Measurements from ENCODE around the gene OR13A1.
"Not testable (repeated sequence)": the region's sequence is repeated elsewhere in the genome, so short reads cannot be mapped to it uniquely, and the experiment has no call there.

The OR13A1 gene

GRCh38 chr10:45260635-45261034 is 54.8 kb downstream of the OR13A1 start:
- WGBS, 2 experiments: 77 to 85% methylated on average over 3 of the region's 3 CpGs
- H3K36me3 ChIP-seq (ENCODE audit: control insufficient read depth, insufficient read depth, low read length); H3K27me3 ChIP-seq (ENCODE audit: control insufficient read depth, insufficient read depth, low read length, poor library complexity, severe bottlenecking); H3K4me1 ChIP-seq (ENCODE audit: control insufficient read depth, insufficient read depth, low read length); H3K9me3 ChIP-seq (ENCODE audit: control insufficient read depth, low read length); H3K27ac ChIP-seq (ENCODE audit: insufficient read depth, low read depth, low read length, poor library complexity, severe bottlenecking); H3K4me3 ChIP-seq (ENCODE audit: insufficient read depth, low read depth, low read length): not testable (repeated sequence)

- 92 to 94% methylated on average over 33 to 45 of the region's 50 CpGs for WGBS, 2 experiments
- not testable (repeated sequence) for H3K36me3 ChIP-seq (ENCODE audit: control insufficient read depth, insufficient read depth, low read length)
Observed at GRCh38 chr10:45259786-45260495, 55.5 kb downstream of the OR13A1 start.

GRCh38 chr10:45257600-45257999 is 57.8 kb downstream of the OR13A1 start:
- 88 to 95% methylated on average over 1 to 2 of the region's 2 CpGs for WGBS, 2 experiments
- Histone ChIP-seq H3K36me3 (ENCODE audit: control insufficient read depth, insufficient read depth, low read length) (no peaks in the 10 kb centered on the region), H3K27me3 (ENCODE audit: control insufficient read depth, insufficient read depth, low read length, poor library complexity, severe bottlenecking) (no peaks in the 10 kb centered on the region), H3K27ac (ENCODE audit: insufficient read depth, low read depth, low read length, poor library complexity, severe bottlenecking) (no peak overlapping the region), H3K4me1 (ENCODE audit: control insufficient read depth, insufficient read depth, low read length) (no peaks in the 10 kb centered on the region), H3K4me3 (ENCODE audit: insufficient read depth, low read depth, low read length) (no peak overlapping the region), H3K9me3 (ENCODE audit: control insufficient read depth, low read length) (no peaks in the 10 kb centered on the region)

More at GRCh38 chr10:45259786-45260495, 55.5 kb downstream of the OR13A1 start:
- not testable (repeated sequence) for H3K27me3 ChIP-seq (ENCODE audit: control insufficient read depth, insufficient read depth, low read length, poor library complexity, severe bottlenecking); H3K4me3 ChIP-seq (ENCODE audit: insufficient read depth, low read depth, low read length); H3K27ac ChIP-seq (ENCODE audit: insufficient read depth, low read depth, low read length, poor library complexity, severe bottlenecking); H3K9me3 ChIP-seq (ENCODE audit: control insufficient read depth, low read length); H3K4me1 ChIP-seq (ENCODE audit: control insufficient read depth, insufficient read depth, low read length)

DNA sequence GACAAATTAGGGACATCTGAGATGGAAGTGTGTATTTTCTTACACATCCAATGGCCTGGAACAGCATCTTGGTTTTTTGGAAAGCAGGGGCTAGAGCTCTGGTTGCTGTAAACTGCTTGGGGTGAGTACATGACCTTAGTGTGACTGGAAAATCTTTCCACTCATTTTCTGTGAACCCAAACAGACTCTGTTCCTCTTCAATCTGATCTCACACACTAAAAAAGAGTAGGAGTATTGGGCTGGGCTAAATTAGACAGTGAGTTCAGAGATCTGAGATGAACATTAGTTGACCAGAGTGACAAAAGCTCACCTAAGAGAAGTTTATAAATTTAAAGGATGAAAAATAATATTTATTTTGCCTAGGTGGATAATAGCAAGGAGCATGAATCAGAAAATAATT is 59.2 kb downstream of the OR13A1 start:
- H3K4me1 ChIP-seq (ENCODE audit: control insufficient read depth, insufficient read depth, low read length): no peaks in the 10 kb centered on the region
- H3K36me3 ChIP-seq (ENCODE audit: control insufficient read depth, insufficient read depth, low read length): no peaks in the 10 kb centered on the region
- H3K27me3 ChIP-seq (ENCODE audit: control insufficient read depth, insufficient read depth, low read length, poor library complexity, severe bottlenecking): no peaks in the 10 kb centered on the region
- no peak overlapping the region for H3K27ac ChIP-seq (ENCODE audit: insufficient read depth, low read depth, low read length, poor library complexity, severe bottlenecking)
- H3K4me3 ChIP-seq (ENCODE audit: insufficient read depth, low read depth, low read length): no peak overlapping the region
- no peaks in the 10 kb centered on the region for H3K9me3 ChIP-seq (ENCODE audit: control insufficient read depth, low read length)

GRCh38 chr10:45255706-45256105 is 59.7 kb downstream of the OR13A1 start:
- no peak overlapping the region for H3K27ac ChIP-seq (ENCODE audit: insufficient read depth, low read depth, low read length, poor library complexity, severe bottlenecking)
- no peaks in the 10 kb centered on the region for H3K4me1 ChIP-seq (ENCODE audit: control insufficient read depth, insufficient read depth, low read length)
- H3K27me3 ChIP-seq (ENCODE audit: control insufficient read depth, insufficient read depth, low read length, poor library complexity, severe bottlenecking): no peaks in the 10 kb centered on the region
- no peak overlapping the region for H3K4me3 ChIP-seq (ENCODE audit: insufficient read depth, low read depth, low read length)
- WGBS, 2 experiments: 85 to 100% methylated on average over 1 of the region's 1 CpG
- no peaks in the 10 kb centered on the region for H3K36me3 ChIP-seq (ENCODE audit: control insufficient read depth, insufficient read depth, low read length)
- H3K9me3 ChIP-seq (ENCODE audit: control insufficient read depth, low read length): no peaks in the 10 kb centered on the region

DNA sequence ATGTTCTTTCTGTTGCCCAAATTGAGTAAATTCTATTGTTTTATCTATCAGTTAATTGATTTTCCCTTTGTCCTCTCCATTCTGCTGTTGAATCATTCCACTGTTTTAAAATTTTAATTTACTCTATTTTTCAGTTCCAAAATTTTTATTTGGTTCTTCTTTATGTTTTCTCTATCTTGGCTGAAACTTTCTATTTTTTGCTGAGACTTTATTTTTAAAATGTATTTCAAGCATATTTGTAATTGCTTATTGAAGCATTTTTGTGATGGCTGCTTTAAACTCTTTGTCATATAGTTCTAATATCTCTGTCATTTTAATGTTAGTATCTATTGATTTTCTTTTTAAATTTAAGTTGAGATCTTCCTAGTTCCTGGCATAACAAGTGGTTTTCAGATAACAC is 60.5 kb downstream of the OR13A1 start:
- Histone ChIP-seq H3K9me3 (ENCODE audit: control insufficient read depth, low read length) (no peaks in the 10 kb centered on the region), H3K4me3 (ENCODE audit: insufficient read depth, low read depth, low read length) (no peak overlapping the region), H3K27ac (ENCODE audit: insufficient read depth, low read depth, low read length, poor library complexity, severe bottlenecking) (no peak overlapping the region), H3K36me3 (ENCODE audit: control insufficient read depth, insufficient read depth, low read length) (no peaks in the 10 kb centered on the region), H3K27me3 (ENCODE audit: control insufficient read depth, insufficient read depth, low read length, poor library complexity, severe bottlenecking) (no peaks in the 10 kb centered on the region), H3K4me1 (ENCODE audit: control insufficient read depth, insufficient read depth, low read length) (no peaks in the 10 kb centered on the region)

GRCh38 chr10:45253183-45253914 is 62.1 kb downstream of the OR13A1 start:
- H3K27ac ChIP-seq (ENCODE audit: insufficient read depth, low read depth, low read length, poor library complexity, severe bottlenecking): no peak overlapping the region
- H3K4me3 ChIP-seq (ENCODE audit: insufficient read depth, low read depth, low read length): no peak overlapping the region
- H3K27me3 ChIP-seq (ENCODE audit: control insufficient read depth, insufficient read depth, low read length, poor library complexity, severe bottlenecking): no peaks in the 10 kb centered on the region
- H3K9me3 ChIP-seq (ENCODE audit: control insufficient read depth, low read length): no peaks in the 10 kb centered on the region
- no peaks in the 10 kb centered on the region for H3K36me3 ChIP-seq (ENCODE audit: control insufficient read depth, insufficient read depth, low read length)
- WGBS, 2 experiments: 78 to 88% methylated on average over 2 of the region's 2 CpGs
- H3K4me1 ChIP-seq (ENCODE audit: control insufficient read depth, insufficient read depth, low read length): no peaks in the 10 kb centered on the region
